C4-2B (cell line): ENCODE results near the gene INHA.

Experiments
- H3K27ac ChIP-seq: fragments of 450-650 bp; 2 replicates; pipeline ENCODE4 v1.5.1; 2017
- ZFX ChIP-seq: fragments of 450-650 bp; IDR thresholded peaks from 2 replicates; pipeline ENCODE4 v1.6.1; 2017
- TF ChIP-seq, protein P1 (sequence below): fragments of 450-650 bp; conservative IDR thresholded peaks from 2 replicates; pipeline ENCODE4 v1.5.1; 2017; ENCODE audit warnings: mild to moderate bottlenecking

The INHA gene

DNA sequence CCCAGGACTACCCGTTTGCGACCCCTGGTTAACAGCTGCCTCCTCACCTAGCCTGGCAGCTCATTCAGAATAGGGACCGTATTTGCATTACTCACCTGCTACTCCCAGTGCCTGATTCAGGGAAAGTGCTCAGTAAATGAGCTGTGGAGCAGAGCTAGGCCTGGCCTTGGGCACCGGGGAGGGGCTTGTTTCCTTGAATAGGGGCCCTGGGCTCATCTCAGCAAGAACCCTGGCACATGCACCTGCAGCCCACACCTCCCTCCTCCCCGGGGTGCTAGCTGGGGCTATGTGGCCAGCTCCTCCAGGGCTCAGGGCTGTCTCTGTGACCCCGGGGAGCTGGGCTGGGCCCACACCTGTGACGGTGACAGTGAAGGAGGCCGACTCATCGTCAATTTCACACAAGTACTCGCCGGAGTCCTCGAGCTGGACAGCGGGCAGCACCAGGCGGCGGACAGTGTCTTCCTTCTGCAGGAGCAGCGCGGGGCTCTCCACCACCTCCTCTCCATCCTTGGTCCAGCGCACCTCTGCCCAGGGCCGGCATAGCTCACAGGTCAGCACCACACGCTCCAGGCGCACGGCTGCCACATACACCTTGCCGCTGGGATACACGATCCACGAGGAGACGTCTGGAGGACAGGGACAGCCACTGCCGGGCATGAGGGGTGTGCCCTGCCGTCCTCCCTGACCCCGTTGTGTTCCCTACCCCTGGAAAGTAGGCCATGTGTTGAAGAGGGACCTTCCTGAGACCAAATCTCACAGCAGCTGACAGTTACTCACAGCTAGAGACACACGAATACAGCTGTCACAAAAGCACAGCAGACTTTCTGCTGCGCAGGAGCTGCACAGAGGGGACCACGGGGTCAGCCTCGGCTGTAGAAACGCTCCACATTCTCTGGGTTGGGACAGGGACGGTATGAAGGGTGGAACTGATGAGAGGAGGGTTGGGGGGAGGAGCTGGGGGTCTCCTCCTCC, 9.8 kb upstream of the INHA start:
- no peak overlapping the region for H3K27ac ChIP-seq
- TF ChIP-seq, protein P1, sequence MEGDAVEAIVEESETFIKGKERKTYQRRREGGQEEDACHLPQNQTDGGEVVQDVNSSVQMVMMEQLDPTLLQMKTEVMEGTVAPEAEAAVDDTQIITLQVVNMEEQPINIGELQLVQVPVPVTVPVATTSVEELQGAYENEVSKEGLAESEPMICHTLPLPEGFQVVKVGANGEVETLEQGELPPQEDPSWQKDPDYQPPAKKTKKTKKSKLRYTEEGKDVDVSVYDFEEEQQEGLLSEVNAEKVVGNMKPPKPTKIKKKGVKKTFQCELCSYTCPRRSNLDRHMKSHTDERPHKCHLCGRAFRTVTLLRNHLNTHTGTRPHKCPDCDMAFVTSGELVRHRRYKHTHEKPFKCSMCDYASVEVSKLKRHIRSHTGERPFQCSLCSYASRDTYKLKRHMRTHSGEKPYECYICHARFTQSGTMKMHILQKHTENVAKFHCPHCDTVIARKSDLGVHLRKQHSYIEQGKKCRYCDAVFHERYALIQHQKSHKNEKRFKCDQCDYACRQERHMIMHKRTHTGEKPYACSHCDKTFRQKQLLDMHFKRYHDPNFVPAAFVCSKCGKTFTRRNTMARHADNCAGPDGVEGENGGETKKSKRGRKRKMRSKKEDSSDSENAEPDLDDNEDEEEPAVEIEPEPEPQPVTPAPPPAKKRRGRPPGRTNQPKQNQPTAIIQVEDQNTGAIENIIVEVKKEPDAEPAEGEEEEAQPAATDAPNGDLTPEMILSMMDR, result no peak
- TF ChIP-seq ZFX, result no peak

- no peak for TF ChIP-seq ZFX
- TF ChIP-seq, protein P1, result no peak
- H3K27ac ChIP-seq, result no peak overlapping the region
Measured at GRCh38 chr2:219563271-219563928, 8.7 kb upstream of the INHA start.

DNA sequence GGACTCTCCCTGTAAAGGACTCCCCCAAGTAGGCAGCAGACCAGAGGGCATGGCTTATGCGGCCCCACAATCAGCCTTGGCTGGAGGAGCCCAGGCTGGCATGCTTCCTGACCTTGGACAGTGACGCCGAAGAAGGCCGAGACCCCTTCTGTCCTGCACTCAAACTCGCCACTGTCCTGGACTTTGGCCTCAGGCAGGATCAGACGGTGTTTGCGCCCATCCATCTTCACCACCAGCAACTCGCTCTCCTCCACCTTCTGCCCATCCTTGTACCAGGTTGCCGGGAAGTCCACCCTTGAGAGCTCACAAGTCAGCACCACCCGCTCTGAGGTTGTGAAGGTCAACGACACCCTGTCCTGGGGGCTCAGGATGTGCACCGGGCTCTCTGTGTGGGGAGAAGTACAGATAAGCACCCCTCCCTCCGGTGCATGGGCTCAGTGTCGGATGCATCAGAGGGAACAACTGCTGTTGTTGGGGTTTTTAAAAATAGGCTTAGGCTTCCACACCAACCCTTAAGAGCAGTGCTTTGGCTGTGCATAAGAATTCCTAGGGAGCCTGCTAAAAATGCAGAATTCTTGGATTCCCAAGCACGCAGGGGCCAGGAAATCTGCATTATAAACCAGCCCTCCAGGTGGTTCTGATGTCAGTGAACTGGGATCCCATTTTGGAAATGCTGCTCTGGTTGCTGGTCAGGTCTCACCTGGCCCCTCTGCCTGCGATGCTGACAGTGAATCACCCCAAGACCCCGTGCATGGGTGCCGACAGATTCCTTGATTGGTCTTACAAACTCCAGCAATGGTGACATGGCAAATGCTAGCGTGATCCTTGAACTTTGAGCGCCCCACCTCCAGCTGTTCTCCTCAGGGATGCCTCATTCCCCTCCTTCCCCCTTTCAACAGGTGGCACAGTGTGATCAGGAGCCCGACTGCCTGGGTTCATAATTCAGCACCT, 6.7 kb upstream of the INHA start:
- TF ChIP-seq, protein P1, result no peak
- no peak for TF ChIP-seq ZFX
- H3K27ac ChIP-seq, result no peak overlapping the region

GRCh38 chr2:219566640-219567039, 5.5 kb upstream of the INHA start:
- no peak overlapping the region for H3K27ac ChIP-seq
- no peak for TF ChIP-seq ZFX
- TF ChIP-seq, protein P1, result no peak

DNA sequence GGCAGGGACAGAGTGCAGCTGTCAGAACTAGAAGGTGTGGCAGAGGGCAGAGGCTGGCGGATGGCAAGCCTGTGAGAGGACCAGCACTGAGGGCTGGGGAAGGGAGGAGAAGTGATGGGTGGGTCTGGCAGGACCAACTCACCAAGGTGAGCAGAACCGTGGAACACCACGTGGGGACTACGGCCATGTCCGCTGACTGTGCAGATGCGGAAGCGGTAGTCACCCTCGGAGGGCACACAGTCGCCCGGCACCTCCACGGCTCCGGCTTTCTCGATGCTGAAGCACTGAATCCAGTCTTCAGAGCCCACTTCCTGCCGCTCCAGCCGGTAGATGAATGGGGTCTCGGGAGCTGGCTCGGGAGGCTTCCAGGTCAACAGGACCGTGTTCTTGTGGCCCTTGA, 5.0 kb upstream of the INHA start:
- H3K27ac ChIP-seq, result no peak overlapping the region
- TF ChIP-seq, protein P1, result no peak
- no peak for TF ChIP-seq ZFX

DNA sequence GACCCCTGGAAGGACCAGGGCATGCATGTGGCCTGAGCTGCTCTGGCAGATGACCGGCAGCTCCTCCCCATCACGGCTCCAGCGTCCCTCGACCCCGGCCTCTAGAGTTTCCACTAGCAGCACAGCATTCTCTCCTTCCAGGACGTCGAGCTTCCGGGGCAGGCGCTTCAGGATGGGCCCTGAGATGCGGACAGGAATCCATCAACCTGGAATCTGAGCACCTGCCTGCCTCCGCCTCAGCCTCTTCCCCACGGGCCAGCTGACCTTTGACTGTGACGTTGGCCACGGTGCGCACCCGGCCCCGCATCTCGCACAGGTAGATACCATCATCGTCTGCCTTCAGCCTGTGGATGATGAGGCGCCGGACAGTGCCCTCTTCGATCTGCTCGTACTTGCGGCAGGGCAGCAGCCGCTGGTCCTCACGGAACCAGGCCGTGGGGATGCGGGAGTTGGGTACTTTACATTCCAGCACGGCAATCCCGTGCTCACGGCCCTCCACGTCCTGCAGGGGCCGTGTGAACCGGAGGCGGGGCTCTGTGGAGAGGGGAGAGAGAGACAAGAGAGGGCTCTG, 4.2 kb upstream of the INHA start:
- TF ChIP-seq ZFX, result no peak
- TF ChIP-seq, protein P1, result no peak
- no peak overlapping the region for H3K27ac ChIP-seq
